ENCODE results near the gene PPP2R5C.

PPP2R5C gene

DNA sequence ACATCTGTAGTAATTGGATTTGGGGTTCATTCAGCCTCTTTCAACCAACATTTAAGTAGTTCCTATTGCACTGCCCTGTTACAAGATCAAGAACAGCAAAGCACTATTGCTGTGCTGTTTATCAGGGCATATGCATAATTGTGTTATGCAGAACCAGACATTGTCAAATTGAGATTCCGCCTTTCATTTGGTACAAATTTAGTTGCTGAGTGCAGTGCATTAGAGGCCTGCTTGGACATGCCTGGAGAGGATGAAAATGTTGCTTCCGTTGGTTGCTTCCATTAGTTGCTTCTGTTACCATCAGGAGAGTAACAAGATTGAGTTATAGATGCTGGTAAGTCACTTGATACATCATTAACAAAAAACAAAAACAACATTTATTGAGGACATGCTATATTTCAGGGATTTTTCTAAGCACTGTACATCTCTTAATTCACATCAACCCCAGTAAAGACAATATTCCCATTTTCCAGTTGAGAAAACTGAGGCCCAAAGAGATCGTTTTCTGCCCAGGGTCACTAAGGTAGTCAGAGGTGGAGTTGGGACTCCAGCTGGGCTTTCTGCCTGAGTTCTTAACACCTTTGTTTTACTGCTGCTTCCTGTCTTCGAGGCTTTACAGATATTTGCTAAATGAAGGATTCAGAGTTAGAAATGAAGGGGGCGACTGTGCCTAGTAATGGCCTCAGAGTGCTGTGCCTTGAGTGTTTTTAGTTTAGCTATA is 79.3 kb downstream of the PPP2R5C start:
- no peak for DNase-seq (ENCODE audit: low read depth)

DNA sequence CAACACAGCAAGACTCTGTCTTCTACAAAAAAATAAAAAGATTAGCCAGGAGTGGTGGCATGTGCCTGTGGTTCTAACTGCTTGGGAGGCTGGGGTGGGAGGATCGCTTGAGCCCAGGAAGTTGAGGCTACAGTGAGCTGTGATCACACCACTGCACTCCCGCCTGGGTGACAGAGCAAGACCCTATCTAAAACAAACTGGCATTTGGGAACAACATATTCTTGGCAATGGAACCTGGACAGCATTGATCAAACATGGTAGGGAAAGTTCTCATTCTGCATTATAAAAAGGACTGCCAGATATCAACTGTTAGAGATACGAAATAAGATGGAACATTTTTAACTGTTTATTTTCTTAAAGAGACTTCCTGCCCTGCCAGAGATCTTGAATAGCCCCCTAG is 81.5 kb downstream of the PPP2R5C start:
- DNase-seq (ENCODE audit: low read depth) = no peak

DNA sequence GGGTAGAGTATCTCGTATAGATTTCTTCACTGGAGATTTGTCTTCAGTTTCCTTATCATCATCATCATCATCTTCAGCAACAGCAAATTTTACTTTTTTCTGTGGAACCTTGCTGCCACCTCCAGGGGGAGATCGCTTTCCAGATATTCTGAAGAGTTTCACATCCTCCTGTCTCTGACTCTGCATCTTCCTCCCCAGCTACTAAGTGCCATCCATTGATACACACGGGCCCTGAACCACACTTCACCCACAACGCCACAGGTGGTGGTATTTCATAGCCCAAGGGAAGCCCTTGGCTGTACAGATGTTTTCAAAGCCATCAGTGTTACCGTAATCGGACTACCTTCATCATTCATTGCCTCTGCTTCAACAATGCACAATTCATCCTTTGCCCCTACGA is 82.2 kb downstream of the PPP2R5C start:
- DNase-seq (ENCODE audit: low read depth) = no peak

DNA sequence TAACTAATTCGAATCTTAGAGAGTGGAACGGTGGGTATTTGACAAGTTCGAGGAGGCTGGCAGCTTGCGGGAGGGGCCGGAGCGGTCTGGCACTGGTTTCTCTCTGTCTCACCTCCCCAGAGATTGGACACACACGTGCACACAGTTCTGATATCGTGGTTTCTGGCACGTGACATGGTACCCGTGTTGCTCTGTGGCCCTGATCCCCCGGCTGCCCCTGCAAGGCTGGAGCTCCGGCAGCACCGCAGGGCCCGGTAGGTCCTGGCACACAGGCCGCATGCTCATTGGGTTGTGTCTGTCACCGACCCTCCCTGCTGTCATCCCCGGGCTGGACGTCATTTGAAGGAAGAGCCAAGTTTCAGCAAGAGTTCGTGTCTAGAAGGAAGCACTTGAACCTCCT is 82.7 kb downstream of the PPP2R5C start:
- DNase-seq (ENCODE audit: low read depth) = no peak

DNA sequence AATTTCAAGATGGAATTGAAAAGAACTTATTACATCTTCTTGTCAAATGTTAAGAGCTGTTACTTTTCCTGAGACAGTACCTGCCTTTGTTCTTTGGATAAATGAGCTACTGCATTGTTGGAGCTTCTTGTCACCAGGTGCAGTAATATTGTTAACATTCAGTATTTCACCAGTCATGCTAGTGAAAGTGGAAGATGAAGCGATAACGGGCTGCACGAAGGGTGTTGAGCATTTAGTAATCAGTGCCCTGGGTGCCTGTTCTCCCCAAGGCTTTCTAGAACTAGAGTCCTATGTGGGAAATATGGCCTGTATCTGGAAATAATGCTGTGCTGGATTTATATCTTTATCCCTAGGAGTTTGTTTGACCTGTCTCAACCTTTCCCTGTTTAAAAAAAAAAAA is 83.2 kb downstream of the PPP2R5C start:
- DNase-seq (ENCODE audit: low read depth) = no peak

DNA sequence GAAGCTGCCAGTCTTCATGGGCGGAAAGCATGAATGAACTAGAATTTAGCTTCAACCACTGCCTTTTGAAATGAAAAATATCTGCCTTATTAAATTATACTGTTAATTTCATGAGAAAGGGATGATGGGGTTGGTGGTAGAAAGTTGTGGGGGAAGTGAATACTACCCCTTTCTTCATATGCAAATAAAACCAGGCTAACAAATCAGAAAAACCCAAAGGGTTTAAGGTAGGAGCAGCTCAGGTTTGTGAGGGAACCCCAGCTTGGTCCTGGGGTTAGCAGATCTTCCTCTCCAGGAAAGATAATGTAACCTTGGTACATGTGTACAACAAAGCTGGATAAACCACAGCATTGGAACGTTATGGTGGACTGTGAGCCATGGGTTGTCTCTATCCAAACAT is 84.0 kb downstream of the PPP2R5C start:
- no peak for DNase-seq (ENCODE audit: low read depth)

DNA sequence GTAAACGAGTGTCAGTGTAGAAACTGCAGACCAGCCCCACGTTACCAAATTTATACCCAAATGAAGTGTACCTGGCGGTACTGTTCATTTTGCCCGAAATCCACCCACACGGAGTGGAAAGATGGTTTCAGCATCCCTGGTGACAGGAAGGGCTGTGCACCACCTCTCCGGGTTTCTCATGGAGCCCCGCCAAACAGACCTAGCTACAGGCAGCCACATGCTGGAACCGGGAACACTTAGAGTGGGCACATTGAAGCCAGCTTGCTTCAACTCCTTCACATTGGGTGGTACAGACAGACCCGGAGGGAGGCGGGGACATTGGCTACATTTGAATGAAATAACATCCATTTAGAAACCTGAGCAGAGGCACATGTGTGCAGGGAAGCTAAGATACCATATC is 84.4 kb downstream of the PPP2R5C start:
- DNase-seq (ENCODE audit: low read depth) = no peak

DNA sequence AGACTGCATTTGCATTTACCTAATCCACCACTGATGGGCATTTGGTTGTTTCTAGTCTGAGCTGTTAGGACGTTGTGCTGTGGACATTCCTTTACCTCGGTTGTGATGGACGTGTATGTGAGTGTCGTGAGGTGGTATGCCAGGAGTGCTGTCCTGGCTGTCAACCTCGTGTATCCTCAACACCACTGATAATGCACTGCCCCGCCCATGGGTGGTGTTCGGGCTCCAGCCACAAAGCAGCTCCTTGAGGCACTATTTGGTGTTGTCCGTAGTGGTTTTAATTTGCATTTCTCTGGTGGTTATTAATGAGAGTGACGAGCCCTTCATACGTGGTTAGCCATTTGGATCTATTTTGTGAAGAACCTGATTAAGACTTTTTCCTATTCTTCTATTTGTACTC is 87.6 kb downstream of the PPP2R5C start:
- no peak for DNase-seq (ENCODE audit: low read depth)

DNA sequence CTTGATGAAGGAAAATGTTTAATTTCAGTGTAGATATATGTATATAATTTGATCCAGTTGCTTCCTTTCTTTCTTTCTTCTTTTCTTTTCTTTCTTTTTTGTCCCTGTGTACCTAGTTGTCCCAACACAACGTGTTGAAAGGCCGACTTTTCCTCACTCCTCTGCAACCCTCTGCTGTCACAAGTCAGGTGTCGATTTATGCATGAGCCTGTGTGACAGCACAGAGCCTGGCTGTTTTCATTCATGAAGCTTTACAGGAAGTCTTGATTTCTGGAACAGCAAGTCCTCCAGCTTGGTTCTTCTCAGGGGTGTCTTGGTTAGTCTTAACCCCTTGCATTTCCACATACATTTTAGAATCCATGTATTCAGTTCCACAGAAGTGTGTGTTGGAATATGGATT is 88.1 kb downstream of the PPP2R5C start:
- no peak for DNase-seq (ENCODE audit: low read depth)

DNA sequence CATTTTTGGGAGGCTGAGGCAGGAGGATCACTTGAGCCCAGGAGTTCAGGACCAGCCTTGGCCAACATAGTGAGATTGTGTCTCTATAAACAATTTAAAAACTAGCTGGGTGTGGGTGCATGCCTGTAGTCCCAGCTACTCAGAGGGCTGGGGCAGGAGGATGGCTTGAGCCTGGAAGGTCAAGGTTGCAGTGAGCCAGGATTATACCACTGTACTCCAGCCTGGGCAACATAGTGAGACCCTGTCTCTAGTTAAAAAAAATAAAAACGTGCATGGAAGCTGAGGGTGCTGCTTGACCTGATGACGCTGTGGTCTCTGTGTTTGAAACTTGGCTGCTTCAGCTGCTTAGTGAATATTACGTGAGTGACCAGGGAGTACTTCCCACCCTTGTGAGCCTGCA is 89.7 kb downstream of the PPP2R5C start:
- DNase-seq (ENCODE audit: low read depth) = no peak

DNA sequence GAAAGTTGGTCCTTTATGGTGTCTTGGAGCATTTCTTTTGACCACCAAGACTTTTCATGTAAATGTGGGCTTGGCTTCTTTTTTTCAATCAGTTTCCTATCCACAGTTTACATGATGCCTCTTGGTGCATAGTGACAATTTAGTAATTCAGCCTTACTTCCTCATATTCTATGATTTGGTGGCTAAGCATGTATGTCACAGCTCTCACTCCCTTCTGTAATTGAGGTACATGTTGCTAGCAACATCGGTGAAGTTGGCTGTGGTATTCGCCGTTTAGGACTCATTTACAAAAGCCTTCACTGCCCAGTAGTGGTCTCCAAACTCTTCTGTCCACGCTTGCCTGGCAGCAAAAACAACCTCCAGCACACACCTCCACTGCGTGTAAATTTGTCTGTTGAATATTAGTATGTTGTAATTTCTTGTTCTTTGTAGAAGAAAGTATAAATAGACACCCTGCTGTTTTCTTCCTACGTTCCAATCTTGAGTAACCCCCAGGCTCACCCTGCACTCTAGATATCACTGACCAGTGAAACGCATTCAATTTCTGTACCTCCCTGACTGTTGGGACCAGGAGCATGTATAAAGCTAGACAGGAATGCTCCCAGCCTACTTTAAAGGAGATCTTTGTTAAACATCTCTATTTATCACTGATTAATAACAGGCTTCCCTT is 90.4 kb downstream of the PPP2R5C start:
- no peak for DNase-seq (ENCODE audit: low read depth)

DNA sequence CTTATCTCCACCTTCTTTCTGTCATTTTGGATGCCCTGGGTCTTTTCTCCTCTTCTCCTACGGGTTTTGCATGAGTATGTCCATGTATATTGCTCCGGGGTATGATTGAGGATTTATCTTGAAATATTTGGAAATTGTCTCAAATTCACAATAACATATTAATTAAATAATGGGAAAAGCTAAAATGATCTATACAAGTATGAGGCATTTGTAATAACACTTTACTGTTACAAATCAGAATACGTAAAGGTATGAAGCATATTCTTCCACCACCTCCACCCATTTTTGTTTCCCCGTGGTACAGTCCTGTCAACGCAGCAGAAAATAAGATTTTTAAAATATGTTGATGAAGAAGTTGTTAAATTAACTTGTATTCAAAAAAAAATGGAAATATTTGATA is 91.3 kb downstream of the PPP2R5C start:
- no peak for DNase-seq (ENCODE audit: low read depth)

DNA sequence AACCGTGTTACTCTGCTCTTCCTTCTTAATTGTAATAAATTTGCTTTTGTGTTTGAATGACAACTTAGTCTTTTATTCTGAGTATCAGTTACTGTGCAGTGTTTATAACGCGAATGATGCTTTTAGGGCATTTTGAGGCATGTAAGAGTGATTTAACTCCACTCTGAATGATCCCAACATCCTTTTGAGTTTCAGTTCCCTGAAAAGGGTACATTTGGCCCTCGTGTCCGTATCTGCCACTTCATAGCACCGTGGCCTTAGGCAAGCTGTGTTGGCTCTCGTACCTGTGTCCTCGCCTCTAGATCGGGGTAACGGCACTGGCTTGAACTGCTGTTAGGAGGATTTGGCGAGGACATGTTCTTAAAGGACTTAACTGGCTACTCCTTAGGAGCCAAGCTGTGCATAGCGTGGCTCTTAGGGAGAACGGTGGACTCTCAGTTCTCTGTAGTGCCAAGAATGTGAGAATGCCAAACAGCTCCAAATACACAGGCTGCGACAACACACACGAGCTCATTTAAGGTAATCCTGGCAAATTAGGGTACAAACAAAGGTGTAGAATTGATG is 92.0 kb downstream of the PPP2R5C start:
- DNase-seq (ENCODE audit: low read depth) = no peak

DNA sequence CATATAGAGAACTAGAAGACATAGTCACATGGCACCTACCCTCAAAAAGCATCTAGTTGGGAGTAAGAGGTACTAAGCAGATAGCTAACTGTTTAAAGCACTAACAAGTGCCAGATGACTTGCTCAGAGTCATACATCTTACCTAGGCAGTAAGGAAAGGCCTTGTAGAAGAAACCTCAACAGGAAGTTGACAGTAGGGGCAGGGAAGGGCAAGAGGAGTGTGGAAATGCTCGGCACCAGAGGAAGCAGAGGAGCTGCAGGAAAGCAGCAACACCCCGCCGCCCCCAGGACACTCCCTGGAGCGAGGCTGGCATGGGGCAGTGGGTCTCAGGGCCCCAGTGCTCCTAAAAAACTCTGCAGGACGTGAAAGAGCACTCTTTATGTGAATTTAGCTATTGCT is 92.9 kb downstream of the PPP2R5C start:
- DNase-seq (ENCODE audit: low read depth) = no peak

DNA sequence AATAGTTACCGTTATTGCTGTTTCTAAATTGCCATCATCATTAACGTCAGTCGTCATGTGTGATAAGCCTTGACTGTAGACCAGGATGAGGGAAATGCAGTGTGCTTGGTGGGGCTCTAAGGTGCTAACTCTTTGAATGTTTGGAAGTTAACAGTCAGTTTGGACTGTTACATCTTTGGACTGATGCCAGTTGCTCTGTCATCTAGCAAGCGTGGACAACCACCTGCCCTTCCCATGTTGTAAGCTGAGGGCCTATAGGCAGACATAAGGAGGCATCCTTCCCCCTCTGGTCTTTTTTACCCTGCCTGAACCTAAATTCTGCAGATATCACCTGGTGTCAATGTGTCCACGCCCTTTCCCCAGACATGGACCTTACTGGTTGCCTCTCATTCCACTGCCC is 94.4 kb downstream of the PPP2R5C start:
- no peak for DNase-seq (ENCODE audit: low read depth)

DNA sequence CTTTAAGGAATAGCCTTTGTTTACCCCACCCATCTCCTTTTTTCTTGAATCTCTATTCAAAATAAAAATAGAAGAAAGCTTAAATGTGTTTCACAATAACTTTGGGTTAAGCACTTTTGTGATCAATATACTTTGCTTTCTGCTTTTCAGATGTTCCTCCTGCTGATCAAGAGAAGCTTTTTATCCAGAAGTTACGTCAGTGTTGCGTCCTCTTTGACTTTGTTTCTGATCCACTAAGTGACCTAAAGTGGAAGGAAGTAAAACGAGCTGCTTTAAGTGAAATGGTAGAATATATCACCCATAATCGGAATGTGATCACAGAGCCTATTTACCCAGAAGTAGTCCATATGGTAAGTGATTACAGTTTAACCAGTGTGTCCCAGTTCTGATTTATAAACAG is 95.0 kb downstream of the PPP2R5C start:
- DNase-seq (ENCODE audit: low read depth) = no peak

DNA sequence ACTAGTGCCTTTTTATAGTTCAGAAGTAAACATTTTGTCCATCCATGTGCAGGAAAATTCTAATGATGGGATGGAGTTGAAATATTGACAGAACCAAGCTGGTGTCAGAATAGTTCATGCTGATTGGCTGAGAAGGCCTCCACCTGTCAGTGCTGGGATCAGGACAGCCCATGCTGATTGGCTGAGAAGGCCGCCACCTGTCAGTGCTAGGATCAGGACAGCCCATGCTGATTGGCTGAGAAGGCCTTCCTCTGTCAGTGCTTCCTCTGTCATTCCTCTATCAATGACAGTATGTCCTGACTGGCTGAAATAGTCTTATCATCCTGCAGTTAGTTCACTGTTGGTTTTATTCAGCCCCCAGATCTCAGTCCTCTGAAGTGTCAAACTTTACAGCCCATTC is 95.7 kb downstream of the PPP2R5C start:
- DNase-seq (ENCODE audit: low read depth) = no peak

DNA sequence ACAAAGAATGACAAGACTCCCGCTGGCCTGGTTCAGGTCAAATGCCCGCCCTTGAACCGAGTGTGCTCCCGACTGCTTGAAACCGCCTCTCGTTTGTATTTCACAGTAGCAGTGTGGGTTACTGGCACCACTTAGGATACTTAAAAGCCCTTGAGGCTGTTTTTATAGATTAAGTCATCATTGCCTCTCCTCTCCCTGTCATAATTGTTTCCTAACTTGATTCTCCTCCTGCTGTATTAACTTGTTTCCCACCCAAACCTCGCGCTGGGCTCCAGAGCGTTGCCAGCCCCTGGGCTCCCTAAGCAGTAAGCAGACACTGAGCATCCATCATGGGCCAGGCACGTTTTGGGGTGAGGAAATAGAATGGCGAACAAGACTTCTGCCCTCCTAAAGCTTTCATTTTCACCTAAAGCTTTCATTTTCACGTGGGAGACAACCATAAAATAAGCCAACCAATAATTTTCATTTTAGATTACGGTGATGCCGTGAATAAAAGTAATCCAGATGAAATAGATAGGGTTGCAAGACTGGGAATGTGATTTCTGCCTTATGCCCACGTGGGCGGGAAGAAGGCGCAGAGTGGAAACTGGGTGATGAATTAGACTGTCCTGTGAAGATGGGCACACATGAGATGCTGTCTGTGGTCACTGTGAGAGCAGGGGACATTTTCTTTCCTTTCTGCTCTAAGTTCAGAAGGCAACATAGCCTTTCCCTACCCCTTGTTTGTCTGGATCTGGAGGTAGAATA is 97.5 kb downstream of the PPP2R5C start:
- DNase-seq (ENCODE audit: low read depth) = no peak

DNA sequence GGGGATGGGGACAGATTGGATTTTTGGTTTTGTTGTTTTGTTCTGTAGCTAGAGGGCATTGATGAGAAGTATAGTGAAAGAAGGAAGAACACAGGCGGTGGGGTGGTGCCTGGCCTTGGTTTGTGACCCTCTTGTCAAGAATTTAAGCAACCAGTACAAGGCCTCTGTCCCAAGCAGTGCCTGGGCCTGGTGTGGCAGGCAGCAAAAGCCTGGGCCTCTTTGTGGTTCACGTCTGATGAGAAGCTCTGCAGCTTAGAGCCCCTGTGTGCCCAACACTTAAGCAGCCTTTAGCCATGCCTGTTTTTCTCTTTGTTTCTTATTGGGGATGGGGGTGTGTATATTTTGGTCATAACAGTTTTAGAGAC is 98.0 kb downstream of the PPP2R5C start:
- DNase-seq (ENCODE audit: low read depth) = no peak

DNA sequence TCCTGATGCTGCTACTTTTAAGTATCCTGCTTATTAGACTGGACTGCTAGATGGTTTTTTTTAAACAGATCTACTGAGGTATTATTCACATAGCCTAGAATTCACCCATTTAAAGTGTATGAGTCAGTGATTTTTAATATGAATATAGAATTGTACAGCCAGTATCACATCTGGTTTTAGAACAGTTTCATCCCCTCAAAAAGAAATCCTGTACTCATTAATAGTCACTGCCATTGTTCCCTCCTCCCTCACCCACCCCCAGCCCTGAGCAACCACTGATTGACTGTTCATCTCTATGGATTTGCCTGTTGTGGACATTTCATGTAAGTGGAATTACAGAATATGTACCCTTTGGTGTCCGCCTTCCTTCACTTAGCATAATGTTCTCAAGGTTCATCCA is 98.4 kb downstream of the PPP2R5C start:
- DNase-seq (ENCODE audit: low read depth) = no peak

DNA sequence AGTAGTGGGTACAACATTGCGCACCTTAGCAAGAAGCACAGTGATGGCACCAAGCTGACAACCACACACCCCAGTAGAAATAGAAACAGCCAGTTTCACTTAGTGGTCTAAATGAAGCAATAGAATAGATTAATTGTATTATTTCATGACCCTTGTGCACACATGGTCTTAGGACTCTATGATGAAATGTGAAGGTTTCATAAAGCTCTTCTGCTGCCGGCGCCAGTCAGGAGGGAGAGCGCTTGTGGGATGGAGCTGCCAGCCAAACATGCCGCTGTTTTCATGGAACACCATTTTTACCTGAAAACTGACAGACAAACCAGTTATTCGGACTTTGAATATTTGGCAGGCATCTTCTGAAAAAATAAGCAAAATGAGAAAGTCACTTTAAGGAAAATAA is 100.0 kb downstream of the PPP2R5C start:
- no peak for DNase-seq (ENCODE audit: low read depth)

DNA sequence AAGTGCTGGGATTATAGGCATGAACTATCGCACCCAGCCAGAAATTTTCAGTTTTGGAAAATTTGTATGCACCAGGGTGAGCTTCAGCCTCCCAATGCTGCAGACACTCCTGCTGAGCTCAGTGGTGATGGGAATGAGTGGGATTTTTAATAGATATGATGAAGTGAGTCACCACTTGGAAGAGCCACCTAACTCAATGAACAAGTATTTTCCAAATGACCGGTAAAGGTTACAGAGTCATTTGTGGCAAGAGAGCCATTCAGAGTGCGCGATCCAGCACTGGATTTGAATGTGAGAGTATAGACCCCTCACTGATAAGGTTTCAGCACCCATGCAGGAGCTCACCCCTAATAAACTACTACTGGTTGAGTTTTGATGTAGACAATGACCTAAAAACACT is 100.7 kb downstream of the PPP2R5C start:
- peak; percentile 59 for DNase-seq (ENCODE audit: low read depth)

DNA sequence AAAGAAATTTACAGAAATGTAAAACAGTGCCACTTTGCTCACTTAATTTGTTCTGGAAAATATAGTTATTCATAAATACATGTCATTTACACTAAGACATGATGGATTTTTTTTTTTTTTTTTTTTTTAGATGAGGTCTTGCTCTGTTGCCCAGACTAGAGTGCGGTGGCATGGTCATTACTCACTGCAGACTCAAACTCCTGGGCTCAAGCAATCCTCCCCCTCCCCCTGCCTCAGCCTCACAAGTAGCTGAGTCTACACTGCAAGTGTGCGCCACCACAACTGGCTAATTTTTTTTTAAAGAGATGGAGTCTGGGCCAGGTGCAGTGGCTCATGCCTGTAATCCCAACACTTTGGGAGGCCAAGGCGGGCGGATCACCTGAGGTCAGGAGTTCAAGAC is 101.2 kb downstream of the PPP2R5C start:
- no peak for DNase-seq (ENCODE audit: low read depth)
